Suprapubic skin (tissue), 4 donors: ENCODE data around the gene ZBTB49. TPM values are rescaled to one million over a fixed set of nuclear protein-coding genes. Genes with fewer than 3 reads are reported as not detected.

Experiments used
- DNase-seq, 2 donors: peaks; one replicate each; pipeline ENCODE4 v3.0.0-alpha.2; 2019; ENCODE audit warnings: low spot score in 2 of 2
- H3K27ac ChIP-seq: fragments of 200-600 bp; sonication (generic); one replicate; pipeline ENCODE4 v1.5.1; 2019
- H3K27me3 ChIP-seq: fragments of 200-600 bp; sonication (generic); one replicate; pipeline ENCODE4 v1.5.1; 2019
- H3K36me3 ChIP-seq: fragments of 200-600 bp; sonication (generic); one replicate; pipeline ENCODE4 v1.5.1; 2019
- H3K4me1 ChIP-seq: fragments of 200-600 bp; sonication (generic); one replicate; pipeline ENCODE4 v1.5.1; 2019
- H3K4me3 ChIP-seq: fragments of 200-600 bp; sonication (generic); one replicate; pipeline ENCODE4 v1.5.1; 2019; ENCODE audit warnings: mild to moderate bottlenecking
- H3K9me3 ChIP-seq: fragments of 200-600 bp; sonication (generic); one replicate; pipeline ENCODE4 v1.5.1; 2019
- EP300 ChIP-seq: sonication (generic); formaldehyde crosslinking; IDR thresholded peaks from one replicate; pipeline ENCODE4 v1.6.1; 2017; ENCODE audit warnings: antibody characterized with exemption
- POLR2A ChIP-seq, 2 donors: fragments of 450-650 bp; IDR thresholded peaks; one replicate each; pipeline ENCODE4 v1.6.1; 2017; ENCODE audit warnings: antibody characterized with exemption in 2 of 2, mild to moderate bottlenecking in 2 of 2, moderate library complexity in 2 of 2
- POLR2AphosphoS5 ChIP-seq, 3 donors: sonication (generic); formaldehyde crosslinking; IDR thresholded peaks; one replicate each; pipeline ENCODE4 v1.6.1; 2017; ENCODE audit warnings: antibody characterized with exemption in 3 of 3
- WGBS: methylation state at CpG from one replicate; pipeline ENCODE4 v1.1.5; 2018; 5-methylcytosine and 5-hydroxymethylcytosine counted together
- total RNA-seq, 4 donors: library from RNA; depleted of rRNA; stranded (reverse); fragments of >200 nt; gene quantifications; one replicate each; pipeline ENCODE4 v1.1.0, GENCODE V29; 2016
- TF ChIP-seq, protein P1 (sequence below), 2 donors: fragments of 200-600 bp in 1 of 2; fragments of 450-650 bp in 1 of 2; sonication (generic) in 1 of 2; IDR thresholded peaks; one replicate each; pipeline ENCODE4 v1.5.1; 2016 to 2019; ENCODE audit warnings: antibody characterized with exemption in 2 of 2, mild to moderate bottlenecking in 1 of 2, moderate library complexity in 1 of 2

Gene ZBTB49
- total RNA-seq, 4 donors from 2014 or later = 3.6 to 11.2 (median 7.1) TPM

DNA sequence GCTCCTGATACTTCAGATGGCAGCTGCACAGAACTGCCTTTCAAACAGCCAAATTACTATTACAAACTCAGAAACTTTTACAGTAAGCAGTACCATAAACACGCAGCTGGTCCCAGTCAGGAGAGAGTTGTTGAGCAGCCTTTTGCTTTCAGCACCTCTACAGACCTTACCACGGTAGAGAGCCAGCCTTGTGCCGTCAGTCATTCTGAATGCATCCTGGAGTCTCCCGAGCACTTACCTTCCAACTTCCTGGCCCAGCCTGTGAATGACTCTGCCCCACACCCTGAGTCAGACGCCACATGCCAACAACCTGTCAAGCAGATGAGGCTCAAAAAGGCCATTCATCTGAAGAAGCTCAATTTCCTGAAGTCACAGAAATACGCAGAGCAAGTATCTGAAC is 12.4 kb downstream of the ZBTB49 start:
- Histone ChIP-seq H3K27me3 (no peaks in the 10 kb centered on the region), H3K36me3 (peaks cover 35% of the 10 kb centered on the region), H3K9me3 (no peaks in the 10 kb centered on the region), H3K4me1 (no peaks in the 10 kb centered on the region), H3K27ac (no peak overlapping the region), H3K4me3 (no peak overlapping the region)
- 57% methylated on average over 6 of the region's 6 CpGs for WGBS
- TF ChIP-seq POLR2A (IDR thresholded peaks at IDR 0.05) (no peak), POLR2AphosphoS5 (IDR thresholded peaks at IDR 0.05) (no peak), EP300 (no peak)
- TF ChIP-seq, protein P1, sequence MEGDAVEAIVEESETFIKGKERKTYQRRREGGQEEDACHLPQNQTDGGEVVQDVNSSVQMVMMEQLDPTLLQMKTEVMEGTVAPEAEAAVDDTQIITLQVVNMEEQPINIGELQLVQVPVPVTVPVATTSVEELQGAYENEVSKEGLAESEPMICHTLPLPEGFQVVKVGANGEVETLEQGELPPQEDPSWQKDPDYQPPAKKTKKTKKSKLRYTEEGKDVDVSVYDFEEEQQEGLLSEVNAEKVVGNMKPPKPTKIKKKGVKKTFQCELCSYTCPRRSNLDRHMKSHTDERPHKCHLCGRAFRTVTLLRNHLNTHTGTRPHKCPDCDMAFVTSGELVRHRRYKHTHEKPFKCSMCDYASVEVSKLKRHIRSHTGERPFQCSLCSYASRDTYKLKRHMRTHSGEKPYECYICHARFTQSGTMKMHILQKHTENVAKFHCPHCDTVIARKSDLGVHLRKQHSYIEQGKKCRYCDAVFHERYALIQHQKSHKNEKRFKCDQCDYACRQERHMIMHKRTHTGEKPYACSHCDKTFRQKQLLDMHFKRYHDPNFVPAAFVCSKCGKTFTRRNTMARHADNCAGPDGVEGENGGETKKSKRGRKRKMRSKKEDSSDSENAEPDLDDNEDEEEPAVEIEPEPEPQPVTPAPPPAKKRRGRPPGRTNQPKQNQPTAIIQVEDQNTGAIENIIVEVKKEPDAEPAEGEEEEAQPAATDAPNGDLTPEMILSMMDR (IDR thresholded peaks at IDR 0.05) = no peak
- DNase-seq = peak in 1 of 2 donors; percentile 2

DNA sequence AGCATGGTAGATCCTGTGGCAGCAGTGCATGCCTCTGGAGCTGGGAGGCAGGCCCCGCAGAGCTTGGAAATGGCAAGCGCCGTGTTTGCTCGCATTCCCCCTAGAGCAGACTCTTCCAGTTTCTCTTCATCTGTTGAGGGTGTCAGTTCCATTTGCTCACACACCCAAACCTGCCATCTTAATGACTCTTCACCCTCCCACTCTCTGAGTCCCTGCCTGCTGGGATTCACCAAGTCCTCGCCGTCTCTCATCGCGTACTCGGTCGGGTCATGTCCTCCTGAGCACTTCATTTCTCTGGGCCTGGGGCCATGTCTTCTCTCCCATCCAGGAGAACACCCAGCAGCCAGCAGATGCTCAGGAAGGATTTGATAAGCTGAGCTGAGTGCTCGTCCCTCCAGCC is 16.9 kb downstream of the ZBTB49 start:
- Histone ChIP-seq H3K36me3 (peaks cover 27% of the 10 kb centered on the region), H3K4me3 (no peak overlapping the region), H3K27ac (no peak overlapping the region), H3K4me1 (no peaks in the 10 kb centered on the region), H3K9me3 (no peaks in the 10 kb centered on the region), H3K27me3 (no peaks in the 10 kb centered on the region)
- 97% methylated on average over 11 of the region's 11 CpGs for WGBS
- peak in 1 of 2 donors; percentile 27 for DNase-seq
- TF ChIP-seq POLR2A (IDR thresholded peaks at IDR 0.05) (no peak), EP300 (no peak), POLR2AphosphoS5 (IDR thresholded peaks at IDR 0.05) (no peak)
- TF ChIP-seq, protein P1 (IDR thresholded peaks at IDR 0.05) = no peak

DNA sequence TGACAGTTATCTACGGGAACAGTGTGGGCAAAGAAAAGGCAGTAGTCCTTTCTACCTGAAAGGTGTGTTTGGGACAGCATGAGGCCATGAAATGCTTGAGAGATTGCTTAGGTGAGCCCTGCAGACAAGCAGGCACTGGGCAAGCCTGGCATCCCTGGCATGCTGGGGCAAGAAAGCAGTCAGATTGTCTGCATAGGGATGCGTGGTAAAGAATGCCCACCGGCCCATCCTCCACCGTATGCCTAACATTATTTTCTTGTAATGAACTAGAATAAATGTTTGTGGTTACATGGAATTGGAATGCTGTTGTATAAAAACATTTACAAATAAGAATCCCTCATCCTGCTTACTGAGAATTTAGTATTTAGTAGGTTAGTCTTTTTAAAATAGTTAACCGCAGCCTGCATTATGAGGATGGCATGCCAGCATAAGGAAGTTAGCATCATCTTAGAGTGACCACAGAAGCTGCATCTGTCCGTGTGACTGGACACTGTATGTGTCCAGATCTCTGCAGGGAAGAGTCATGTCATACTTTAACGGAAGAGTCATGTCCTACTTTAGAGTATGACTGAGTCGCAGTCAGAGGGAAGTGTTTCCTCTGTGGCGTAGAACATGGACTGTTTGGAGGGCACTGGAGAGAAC is 18.9 kb downstream of the ZBTB49 start:
- no peaks in the 10 kb centered on the region for H3K4me1 ChIP-seq
- H3K4me3 ChIP-seq = no peak overlapping the region
- no peak overlapping the region for H3K27ac ChIP-seq
- H3K27me3 ChIP-seq = no peaks in the 10 kb centered on the region
- 78% methylated on average over 9 of the region's 9 CpGs for WGBS
- H3K36me3 ChIP-seq = peaks cover 29% of the 10 kb centered on the region
- no peaks in the 10 kb centered on the region for H3K9me3 ChIP-seq
- no peak for TF ChIP-seq EP300
- TF ChIP-seq POLR2AphosphoS5 (IDR thresholded peaks at IDR 0.05) = no peak
- TF ChIP-seq, protein P1 (IDR thresholded peaks at IDR 0.05) = no peak
- TF ChIP-seq POLR2A (IDR thresholded peaks at IDR 0.05) = no peak
- DNase-seq = peak; percentile 13 to 21

DNA sequence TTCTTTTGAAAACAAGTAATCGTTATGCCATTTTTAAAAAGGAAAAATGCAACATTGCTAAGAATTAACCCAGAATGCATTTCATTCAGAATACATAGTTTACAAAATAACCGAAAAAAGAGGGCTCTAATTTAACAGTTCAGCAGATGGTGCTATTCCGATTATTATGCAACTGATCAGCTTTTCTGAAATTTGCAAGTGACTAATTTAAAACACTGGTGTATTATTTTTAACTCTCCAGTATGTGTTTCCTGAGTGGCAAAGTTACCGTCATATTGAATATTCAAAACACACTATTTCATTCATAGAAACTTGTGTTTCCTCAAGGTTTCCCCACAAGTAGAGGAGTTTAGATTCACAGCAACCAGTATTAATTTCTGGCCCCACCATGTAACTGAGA is 21.1 kb downstream of the ZBTB49 start:
- Histone ChIP-seq H3K4me1 (no peaks in the 10 kb centered on the region), H3K36me3 (peaks cover 51% of the 10 kb centered on the region), H3K9me3 (no peaks in the 10 kb centered on the region), H3K27ac (no peak overlapping the region), H3K27me3 (no peaks in the 10 kb centered on the region), H3K4me3 (no peak overlapping the region)
- WGBS = 79% methylated on average over 4 of the region's 4 CpGs
- DNase-seq = no peak
- TF ChIP-seq POLR2A (IDR thresholded peaks at IDR 0.05) (no peak), EP300 (no peak), POLR2AphosphoS5 (IDR thresholded peaks at IDR 0.05) (no peak)
- TF ChIP-seq, protein P1 (IDR thresholded peaks at IDR 0.05) = no peak

DNA sequence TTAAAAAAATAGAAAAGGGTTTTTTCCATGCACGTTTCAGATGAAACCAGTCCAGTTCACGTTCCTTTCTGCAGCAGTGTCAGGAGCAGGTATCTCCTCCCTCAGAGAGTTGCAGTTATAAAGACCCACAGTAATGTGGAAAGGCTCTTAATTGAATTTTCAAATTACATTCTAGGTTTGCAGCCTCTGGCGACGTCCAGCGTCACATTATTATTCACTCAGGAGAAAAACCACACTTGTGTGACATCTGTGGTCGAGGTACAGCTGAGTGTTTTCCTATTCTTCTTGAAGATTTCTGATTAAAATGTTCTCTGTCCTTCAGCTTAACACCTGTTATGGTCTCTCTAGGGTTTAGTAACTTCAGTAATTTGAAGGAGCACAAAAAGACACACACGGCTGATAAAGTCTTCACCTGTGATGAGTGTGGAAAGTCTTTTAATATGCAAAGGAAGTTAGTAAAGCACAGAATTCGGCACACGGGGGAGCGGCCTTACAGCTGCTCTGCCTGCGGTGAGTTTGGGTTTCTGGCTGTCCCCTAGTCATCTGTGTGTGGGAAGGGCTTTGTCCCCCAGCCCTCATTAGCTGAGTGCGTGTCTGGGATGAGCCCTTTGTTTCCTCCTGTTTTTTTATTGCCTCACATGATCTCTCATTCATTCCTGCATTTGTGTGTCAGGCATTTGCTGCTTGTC is 25.6 kb downstream of the ZBTB49 start:
- H3K27ac ChIP-seq = no peak overlapping the region
- peak; percentile 2 to 7 for DNase-seq
- peaks cover 70% of the 10 kb centered on the region for H3K36me3 ChIP-seq
- H3K9me3 ChIP-seq = no peaks in the 10 kb centered on the region
- WGBS = 87% methylated on average over 12 of the region's 12 CpGs
- H3K4me3 ChIP-seq = no peak overlapping the region
- no peaks in the 10 kb centered on the region for H3K4me1 ChIP-seq
- no peaks in the 10 kb centered on the region for H3K27me3 ChIP-seq
- TF ChIP-seq POLR2AphosphoS5 (IDR thresholded peaks at IDR 0.05) (no peak), POLR2A (IDR thresholded peaks at IDR 0.05) (no peak), EP300 (no peak)
- TF ChIP-seq, protein P1 (IDR thresholded peaks at IDR 0.05) = no peak
